Esophagus squamous epithelium (tissue), 5 donors: ENCODE measurements around the gene ROMO1. TPM values are rescaled to one million over a fixed set of nuclear protein-coding genes. Genes with fewer than 3 reads are reported as not detected.

Experiments used
- DNase-seq: peaks from one replicate; lab custom pipeline; 2025; lab: John Stamatoyannopoulos, UW
- H3K27ac ChIP-seq, 4 donors: fragments of 200-600 bp; sonication (generic); one replicate each; pipeline ENCODE4 v1.5.1; 2016 to 2019; ENCODE audit warnings: mild to moderate bottlenecking in 1 of 4
- H3K27me3 ChIP-seq, 4 donors: fragments of 200-600 bp; sonication (generic); 1 replicate in 3 of 4; 2 replicates in 1 of 4; pipeline versions ENCODE4 v1.5.1 to v1.6.0; 2017 to 2021; ENCODE audit warnings: antibody characterized with exemption in 1 of 4
- H3K36me3 ChIP-seq, 3 donors: fragments of 200-600 bp; sonication (generic); one replicate each; pipeline ENCODE4 v1.5.1; 2016 to 2019
- H3K4me1 ChIP-seq, 3 donors: fragments of 200-600 bp; sonication (generic); one replicate each; pipeline ENCODE4 v1.5.1; 2017 to 2019
- H3K4me3 ChIP-seq, 4 donors: fragments of 200-600 bp; sonication (generic); 1 replicate in 3 of 4; 2 replicates in 1 of 4; pipeline ENCODE4 v1.5.1; 2016 to 2019; ENCODE audit warnings: mild to moderate bottlenecking in 2 of 4, moderate library complexity in 1 of 4
- H3K9me3 ChIP-seq, 3 donors: fragments of 200-600 bp; sonication (generic); one replicate each; pipeline ENCODE4 v1.5.1; 2016 to 2019
- POLR2A ChIP-seq, 4 donors: fragments of 450-650 bp; IDR thresholded peaks; one replicate each; pipeline ENCODE4 v1.6.1; 2017; ENCODE audit warnings: antibody characterized with exemption in 4 of 4, mild to moderate bottlenecking in 4 of 4, moderate library complexity in 3 of 4
- WGBS, 2 donors: methylation state at CpG; one replicate each; pipeline ENCODE4 v1.1.5; 2018; 5-methylcytosine and 5-hydroxymethylcytosine counted together
- intact Hi-C: fragments of 100-400 bp; cut with DNase I; formaldehyde crosslinking; loops from one replicate; pipeline ENCODE4 v1.15.0; 2022
- total RNA-seq, 4 donors: library from RNA; depleted of rRNA; stranded (reverse); fragments of >200 nt; gene quantifications; one replicate each; pipeline ENCODE4 v1.1.0, GENCODE V29; 2016
- TF ChIP-seq, protein P1 (sequence below), 6 experiments: fragments of 450-650 bp in 4 of 6; fragments of 200-600 bp in 2 of 6; sonication (generic) in 2 of 6; IDR thresholded peaks; one replicate each; pipeline ENCODE4 v1.5.1; 2016 to 2019; ENCODE audit warnings: antibody characterized with exemption in 6 of 6, mild to moderate bottlenecking in 4 of 6, moderate library complexity in 4 of 6
- donor health status: DM: yes; HTN: yes; CAD: no.

Gene ROMO1
- total RNA-seq, 4 donors from 2014 or later, result 178 to 290 (median 228) TPM

DNA sequence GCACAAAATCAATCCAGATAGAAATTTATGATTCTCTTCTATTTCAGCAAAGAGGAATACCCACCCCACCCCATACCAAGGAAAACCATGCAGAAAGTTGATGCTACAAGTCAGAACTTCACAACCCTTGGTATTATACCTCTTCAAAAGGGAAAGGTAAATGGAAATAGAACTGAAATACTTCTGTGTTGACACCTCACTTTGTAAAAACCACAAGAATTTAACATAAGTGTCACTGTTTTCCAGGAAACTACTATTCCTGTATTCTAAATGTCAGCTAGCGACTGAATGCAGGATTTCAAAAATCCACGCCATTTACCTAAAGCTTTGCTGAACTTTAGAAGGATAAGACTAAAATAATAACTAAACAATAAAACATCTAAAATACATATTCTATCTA lies 38.2 kb upstream of the ROMO1 start:
- 31 to 44% methylated on average over 2 of the region's 2 CpGs for WGBS, 2 donors
- H3K4me1 ChIP-seq, result peaks cover 11 to 81% (median 40%) of the 10 kb centered on the region in 3 donors
- no peaks in the 10 kb centered on the region for H3K27me3 ChIP-seq
- DNase-seq, result no peak
- H3K4me3 ChIP-seq, result peak overlapping the region in 2 of 4 donors; percentile 8 to 96
- intact Hi-C loops, result no loop called here
- no peaks in the 10 kb centered on the region for H3K9me3 ChIP-seq
- peaks cover 0 to 7% (median 0%) of the 10 kb centered on the region in 3 donors for H3K36me3 ChIP-seq
- peak overlapping the region in 2 of 4 donors; percentile 14 to 98 for H3K27ac ChIP-seq
- TF ChIP-seq, protein P1, sequence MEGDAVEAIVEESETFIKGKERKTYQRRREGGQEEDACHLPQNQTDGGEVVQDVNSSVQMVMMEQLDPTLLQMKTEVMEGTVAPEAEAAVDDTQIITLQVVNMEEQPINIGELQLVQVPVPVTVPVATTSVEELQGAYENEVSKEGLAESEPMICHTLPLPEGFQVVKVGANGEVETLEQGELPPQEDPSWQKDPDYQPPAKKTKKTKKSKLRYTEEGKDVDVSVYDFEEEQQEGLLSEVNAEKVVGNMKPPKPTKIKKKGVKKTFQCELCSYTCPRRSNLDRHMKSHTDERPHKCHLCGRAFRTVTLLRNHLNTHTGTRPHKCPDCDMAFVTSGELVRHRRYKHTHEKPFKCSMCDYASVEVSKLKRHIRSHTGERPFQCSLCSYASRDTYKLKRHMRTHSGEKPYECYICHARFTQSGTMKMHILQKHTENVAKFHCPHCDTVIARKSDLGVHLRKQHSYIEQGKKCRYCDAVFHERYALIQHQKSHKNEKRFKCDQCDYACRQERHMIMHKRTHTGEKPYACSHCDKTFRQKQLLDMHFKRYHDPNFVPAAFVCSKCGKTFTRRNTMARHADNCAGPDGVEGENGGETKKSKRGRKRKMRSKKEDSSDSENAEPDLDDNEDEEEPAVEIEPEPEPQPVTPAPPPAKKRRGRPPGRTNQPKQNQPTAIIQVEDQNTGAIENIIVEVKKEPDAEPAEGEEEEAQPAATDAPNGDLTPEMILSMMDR (IDR thresholded peaks at IDR 0.05), result no peak
- no peak for TF ChIP-seq POLR2A (IDR thresholded peaks at IDR 0.05)

DNA sequence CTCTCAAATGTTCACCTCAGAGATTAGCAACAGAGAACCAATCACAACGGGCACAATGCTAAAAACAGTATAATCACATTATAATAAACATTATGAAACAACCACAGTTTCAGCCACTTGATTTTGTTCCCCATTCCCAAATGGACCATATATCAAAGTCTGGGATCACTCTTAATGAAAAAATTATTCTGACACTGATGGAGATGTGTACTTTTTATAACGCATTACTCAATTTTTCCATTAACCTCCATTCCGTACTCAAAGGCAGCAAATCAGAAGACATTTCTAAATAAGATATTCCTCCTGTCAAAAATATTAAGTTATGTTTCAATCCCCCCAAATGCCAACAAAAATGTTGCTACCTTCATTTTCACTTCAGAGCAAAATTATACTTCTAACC lies 37.3 kb upstream of the ROMO1 start:
- Histone ChIP-seq H3K27ac (peak overlapping the region in 2 of 4 donors; percentile 14 to 98), H3K4me1 (peaks cover 11 to 73% (median 40%) of the 10 kb centered on the region in 3 donors), H3K27me3 (no peaks in the 10 kb centered on the region), H3K9me3 (no peaks in the 10 kb centered on the region), H3K36me3 (no peaks in the 10 kb centered on the region), H3K4me3 (peak overlapping the region in 3 of 4 donors; percentile 78 to 96 (median 91))
- TF ChIP-seq, protein P1 (IDR thresholded peaks at IDR 0.05), result no peak
- no peak for TF ChIP-seq POLR2A (IDR thresholded peaks at IDR 0.05)
- intact Hi-C loops, result no loop called here
- no peak for DNase-seq
- WGBS, 2 donors, result 13 to 19% methylated on average over 3 of the region's 3 CpGs

DNA sequence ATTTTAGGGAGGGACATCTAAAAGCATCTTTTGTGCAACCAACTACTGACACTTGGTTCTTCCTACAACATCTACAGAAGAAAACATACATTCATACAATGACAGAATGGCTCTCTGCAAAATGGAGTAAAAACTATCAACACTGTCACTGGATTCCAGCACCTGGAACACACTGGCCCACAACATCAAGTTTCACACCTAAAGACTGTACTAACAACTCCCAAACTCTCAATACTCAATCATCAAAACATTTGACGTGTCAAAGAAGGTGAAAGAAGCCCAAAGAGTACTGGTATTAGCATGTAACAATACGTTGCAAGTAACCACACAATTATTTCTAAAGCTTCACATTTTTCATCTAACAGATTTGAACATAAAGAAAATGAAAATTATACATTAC lies 36.7 kb upstream of the ROMO1 start:
- no peaks in the 10 kb centered on the region for H3K27me3 ChIP-seq
- DNase-seq, result no peak
- no peaks in the 10 kb centered on the region for H3K36me3 ChIP-seq
- peak overlapping the region in 3 of 4 donors; percentile 35 to 98 (median 96) for H3K27ac ChIP-seq
- H3K4me3 ChIP-seq, result peak overlapping the region in 3 of 4 donors; percentile 78 to 96 (median 91)
- peaks cover 11 to 67% (median 39%) of the 10 kb centered on the region in 3 donors for H3K4me1 ChIP-seq
- intact Hi-C loops, result no loop called here
- WGBS, 2 donors, result 13% methylated on average over 2 of the region's 2 CpGs
- TF ChIP-seq, protein P1 (IDR thresholded peaks at IDR 0.05), result no peak
- no peak for TF ChIP-seq POLR2A (IDR thresholded peaks at IDR 0.05)
- H3K9me3 ChIP-seq, result no peaks in the 10 kb centered on the region

DNA sequence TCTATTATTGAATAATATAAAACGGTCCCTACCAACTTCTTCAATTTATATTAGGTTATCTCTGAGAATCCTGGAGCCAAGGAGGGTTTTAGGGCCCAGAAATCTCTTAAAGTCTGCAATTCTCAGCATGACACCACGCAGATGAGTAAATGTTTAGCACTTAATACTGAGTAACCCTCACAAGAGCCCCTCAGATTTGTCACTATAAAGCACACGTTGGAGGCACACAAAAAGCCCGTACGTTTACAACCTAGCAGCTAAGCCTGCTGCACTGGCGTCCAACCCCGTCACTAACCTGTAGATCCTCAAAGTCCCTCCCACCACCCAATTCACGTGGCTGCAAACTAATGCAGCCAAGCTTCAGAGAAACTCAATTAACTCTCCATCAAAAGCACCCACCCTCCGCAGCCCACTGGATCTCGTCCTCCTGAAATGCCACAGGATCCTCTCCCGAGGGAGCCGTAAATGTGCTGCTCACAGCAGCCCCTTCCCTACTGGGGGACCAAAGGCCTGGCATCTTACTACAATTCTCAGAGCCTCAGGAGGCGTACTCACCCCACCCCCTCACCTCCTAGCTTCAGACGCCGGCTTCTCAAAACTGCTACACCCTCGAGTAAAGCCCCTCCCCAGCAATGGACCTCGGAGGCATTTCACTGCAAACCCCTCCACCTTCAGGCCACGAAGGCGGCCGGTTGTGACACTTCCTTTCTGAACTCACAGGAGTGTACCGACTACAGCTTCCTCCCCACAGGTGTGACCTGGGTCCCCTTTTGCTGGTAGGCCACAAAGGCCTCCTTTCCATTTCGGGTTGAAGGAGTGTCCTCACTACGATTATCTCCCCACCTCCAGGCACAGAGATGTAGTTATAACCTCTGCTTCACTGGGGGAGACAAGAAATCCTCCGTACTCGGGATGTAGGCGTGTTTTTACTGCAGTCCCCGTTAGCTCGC lies 35.4 kb upstream of the ROMO1 start:
- 1% methylated on average over 20 to 28 of the region's 28 CpGs for WGBS, 2 donors
- DNase-seq, result no peak

More for the DNA sequence above, 35.4 kb upstream of the ROMO1 start:
- H3K27me3 ChIP-seq, result no peaks in the 10 kb centered on the region
- peak overlapping the region; percentile 77 to 96 (median 84) for H3K4me3 ChIP-seq
- TF ChIP-seq POLR2A (IDR thresholded peaks at IDR 0.05), result no peak
- TF ChIP-seq, protein P1 (IDR thresholded peaks at IDR 0.05), result no peak
- peaks cover 11 to 54% (median 29%) of the 10 kb centered on the region in 3 donors for H3K4me1 ChIP-seq
- intact Hi-C loops, result no loop called here
- peaks cover 0 to 6% (median 0%) of the 10 kb centered on the region in 3 donors for H3K36me3 ChIP-seq
- peak overlapping the region; percentile 96 to 100 (median 99) for H3K27ac ChIP-seq
- no peaks in the 10 kb centered on the region for H3K9me3 ChIP-seq
